Left lung (tissue), 10 donors: ENCODE results near the gene UPF1. TPM values are rescaled to one million over a fixed set of nuclear protein-coding genes. Genes with fewer than 3 reads are reported as not detected.

Experiments used
- ATAC-seq: fragments of 200-7000 bp; cut with Tn5 transposase; one replicate; pipeline ENCODE4 v1.9.1; 2020; ENCODE audit warnings: moderate library complexity
- DNase-seq, 4 donors: peaks; one replicate each; pipeline ENCODE4 v3.0.0-alpha.2; 2013 to 2020
- H3K27ac ChIP-seq, 2 donors: fragments of 200-600 bp; sonication (generic) in 1 of 2; one replicate each; pipeline versions ENCODE4 v1.5.0 to v1.8.0; 2020 to 2021
- H3K27me3 ChIP-seq, 2 donors: fragments of 200-600 bp; sonication (generic) in 1 of 2; one replicate each; pipeline versions ENCODE4 v1.5.0 to v1.8.0; 2020 to 2021
- H3K36me3 ChIP-seq, 2 donors: fragments of 200-600 bp; sonication (generic) in 1 of 2; one replicate each; pipeline versions ENCODE4 v1.5.0 to v1.8.0; 2020 to 2021
- H3K4me1 ChIP-seq, 2 donors: fragments of 200-600 bp; one replicate each; pipeline ENCODE4 v1.8.0; 2021
- H3K4me3 ChIP-seq, 2 donors: fragments of 200-600 bp; sonication (generic) in 1 of 2; one replicate each; pipeline versions ENCODE4 v1.5.0 to v1.8.0; 2020 to 2021; ENCODE audit warnings: mild to moderate bottlenecking in 1 of 2
- H3K9me3 ChIP-seq, 2 donors: fragments of 200-600 bp; sonication (generic) in 1 of 2; one replicate each; pipeline versions ENCODE4 v1.5.0 to v1.8.0; 2020 to 2021
- intact Hi-C, 2 donors: fragments of 100-400 bp; cut with DNase I; formaldehyde crosslinking; loops; one replicate each; pipeline versions ENCODE4 v1.11.2 to v1.14.2; 2022
- polyA plus RNA-seq, 6 donors: library from polyadenylated mRNA; unstranded; fragments of 120-200 nt; gene quantifications; one replicate each; pipeline ENCODE4 v1.2.1, GENCODE V29; 2013; ENCODE audit not compliant: insufficient read length in 6 of 6
- total RNA-seq, 2 donors: library from RNA; stranded (reverse); fragmentation: NEBNext Ultra II Directional; extraction: Animal tissue kit (Norgen Biotek cat#: 25700); gene quantifications; one replicate each; pipeline ENCODE4 v1.2.1, GENCODE V29; 2021
- TF ChIP-seq, protein P1 (sequence below), 2 donors: fragments of 200-600 bp; sonication (generic) in 1 of 2; IDR thresholded peaks; one replicate each; pipeline versions ENCODE4 v1.5.0 to v1.8.0; 2021; ENCODE audit warnings: antibody characterized with exemption in 2 of 2
- donor health status: DM: no; HTN: yes; CAD: no.
- donor health status: DM: no; HTN: no; CAD: no.

UPF1 gene
- total and polyA plus RNA-seq, 8 donors = 49.1 to 80.9 (median 55.3) TPM

GRCh38 chr19:18906605-18907519 lies 75.1 kb downstream of the UPF1 start:
- H3K4me3 ChIP-seq = no peak overlapping the region
- no peak overlapping the region for H3K27ac ChIP-seq
- no peaks in the 10 kb centered on the region for H3K9me3 ChIP-seq
- intact Hi-C loops = no loop called here
- TF ChIP-seq, protein P1, sequence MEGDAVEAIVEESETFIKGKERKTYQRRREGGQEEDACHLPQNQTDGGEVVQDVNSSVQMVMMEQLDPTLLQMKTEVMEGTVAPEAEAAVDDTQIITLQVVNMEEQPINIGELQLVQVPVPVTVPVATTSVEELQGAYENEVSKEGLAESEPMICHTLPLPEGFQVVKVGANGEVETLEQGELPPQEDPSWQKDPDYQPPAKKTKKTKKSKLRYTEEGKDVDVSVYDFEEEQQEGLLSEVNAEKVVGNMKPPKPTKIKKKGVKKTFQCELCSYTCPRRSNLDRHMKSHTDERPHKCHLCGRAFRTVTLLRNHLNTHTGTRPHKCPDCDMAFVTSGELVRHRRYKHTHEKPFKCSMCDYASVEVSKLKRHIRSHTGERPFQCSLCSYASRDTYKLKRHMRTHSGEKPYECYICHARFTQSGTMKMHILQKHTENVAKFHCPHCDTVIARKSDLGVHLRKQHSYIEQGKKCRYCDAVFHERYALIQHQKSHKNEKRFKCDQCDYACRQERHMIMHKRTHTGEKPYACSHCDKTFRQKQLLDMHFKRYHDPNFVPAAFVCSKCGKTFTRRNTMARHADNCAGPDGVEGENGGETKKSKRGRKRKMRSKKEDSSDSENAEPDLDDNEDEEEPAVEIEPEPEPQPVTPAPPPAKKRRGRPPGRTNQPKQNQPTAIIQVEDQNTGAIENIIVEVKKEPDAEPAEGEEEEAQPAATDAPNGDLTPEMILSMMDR (IDR thresholded peaks at IDR 0.05) = no peak
- no peak for ATAC-seq
- peaks cover 0 to 97% of the 10 kb centered on the region in 2 donors for H3K36me3 ChIP-seq
- DNase-seq = no peak
- H3K27me3 ChIP-seq = no peaks in the 10 kb centered on the region
- no peaks in the 10 kb centered on the region for H3K4me1 ChIP-seq

DNA sequence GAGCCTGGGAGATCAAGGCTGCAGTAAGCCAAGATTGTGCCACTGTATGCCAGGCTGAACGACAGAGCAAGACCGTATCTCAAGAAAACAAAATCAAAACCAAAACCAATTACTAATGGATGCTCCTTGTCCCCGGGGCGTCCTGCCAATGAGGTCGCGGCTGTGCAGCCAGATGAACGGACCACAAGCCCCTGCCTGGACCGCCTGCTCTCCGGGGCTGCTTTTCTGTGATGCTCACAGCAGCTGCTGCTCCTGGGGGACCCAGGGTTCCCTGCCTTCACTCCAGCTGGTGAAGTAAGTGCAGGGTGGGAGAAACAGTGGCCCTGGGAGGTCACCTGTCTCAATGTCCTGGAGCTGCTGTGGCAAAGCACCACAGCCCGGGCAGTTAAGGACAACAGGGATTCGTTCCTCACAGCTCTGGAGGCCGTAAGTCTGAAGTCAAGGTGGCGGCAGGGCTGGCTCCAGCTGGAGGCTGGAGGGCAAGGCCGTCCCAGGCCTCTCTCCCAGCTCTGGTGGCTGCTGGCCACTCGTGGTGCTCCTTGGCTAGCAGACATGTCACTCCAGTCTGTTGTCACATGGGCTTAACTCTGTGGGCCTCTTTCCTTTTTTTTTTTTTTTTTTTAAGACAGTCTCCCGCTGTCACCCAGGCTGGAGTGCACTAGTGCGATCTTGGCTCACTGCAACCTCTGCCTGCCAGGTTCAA lies 77.3 kb downstream of the UPF1 start:
- TF ChIP-seq, protein P1 (IDR thresholded peaks at IDR 0.05) = no peak
- no peaks in the 10 kb centered on the region for H3K27me3 ChIP-seq
- H3K27ac ChIP-seq = no peak overlapping the region
- no peak overlapping the region for H3K4me3 ChIP-seq
- no peaks in the 10 kb centered on the region for H3K9me3 ChIP-seq
- H3K4me1 ChIP-seq = no peaks in the 10 kb centered on the region
- intact Hi-C loops = no loop called here
- no peak for DNase-seq
- H3K36me3 ChIP-seq = peaks cover 0 to 100% of the 10 kb centered on the region in 2 donors
- no peak for ATAC-seq

DNA sequence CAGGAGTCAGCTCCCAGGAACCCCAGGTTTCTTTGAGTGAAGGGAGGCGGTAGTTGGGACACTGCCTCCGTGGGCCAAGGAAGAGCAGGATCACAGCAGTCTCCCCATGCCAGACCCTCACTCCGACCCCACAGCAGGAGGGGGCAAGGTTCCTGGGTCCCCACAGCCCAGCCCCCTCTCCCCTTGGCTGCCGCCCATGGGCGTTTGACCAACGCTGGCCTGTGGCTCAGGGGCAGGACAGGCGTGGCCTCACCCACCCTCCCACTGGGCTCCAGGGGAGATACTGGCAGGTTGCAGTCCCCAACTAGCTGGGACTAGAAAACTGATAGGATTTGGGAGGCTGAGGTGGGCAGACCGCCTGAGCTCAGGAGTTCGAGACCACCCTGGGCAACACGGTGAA lies 78.3 kb downstream of the UPF1 start:
- Histone ChIP-seq H3K9me3 (no peaks in the 10 kb centered on the region), H3K4me1 (no peaks in the 10 kb centered on the region), H3K27ac (no peak overlapping the region), H3K36me3 (peaks cover 0 to 100% of the 10 kb centered on the region in 2 donors), H3K27me3 (no peaks in the 10 kb centered on the region), H3K4me3 (no peak overlapping the region)
- TF ChIP-seq, protein P1 (IDR thresholded peaks at IDR 0.05) = no peak
- ATAC-seq (no peak), DNase-seq (no peak)
- intact Hi-C loops = no loop called here

DNA sequence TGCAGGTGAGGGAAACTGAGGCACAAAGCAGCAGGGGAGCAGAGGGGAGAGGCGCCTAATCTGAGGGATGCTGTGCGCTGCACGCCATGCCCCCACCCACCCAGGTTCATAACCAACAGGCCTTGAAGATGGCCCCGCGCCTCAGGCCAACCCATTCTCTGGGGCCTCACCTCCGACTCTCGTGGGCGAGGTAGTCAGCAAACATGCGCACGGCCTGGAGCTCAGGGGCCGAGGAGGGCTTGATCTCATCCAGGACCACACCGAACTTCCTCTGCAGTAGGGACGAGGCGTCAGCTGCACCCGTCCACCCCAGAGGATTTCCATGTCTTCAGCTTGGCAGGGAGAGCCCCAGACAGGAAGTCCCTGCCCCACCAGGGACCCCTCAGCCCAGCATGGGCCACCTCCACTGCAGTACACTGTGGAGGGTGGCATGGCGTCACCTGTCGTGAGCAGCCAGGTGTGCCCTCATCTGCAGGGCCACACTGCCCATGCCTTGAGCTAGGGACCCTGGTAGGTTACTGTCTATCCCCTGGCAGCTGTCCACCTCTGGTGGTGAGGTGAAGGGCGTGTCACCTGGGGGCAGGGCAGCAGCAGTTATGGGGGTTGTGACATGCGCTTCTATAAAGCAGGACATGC lies 79.2 kb downstream of the UPF1 start:
- TF ChIP-seq, protein P1 (IDR thresholded peaks at IDR 0.05) = no peak
- intact Hi-C loops = no loop called here

GRCh38 chr19:18912933-18913332 lies 81.2 kb downstream of the UPF1 start:
- no peak for ATAC-seq
- intact Hi-C loops = no loop called here
- TF ChIP-seq, protein P1 (IDR thresholded peaks at IDR 0.05) = no peak
- peaks cover 0 to 87% of the 10 kb centered on the region in 2 donors for H3K36me3 ChIP-seq
- H3K4me1 ChIP-seq = peaks cover 5 to 25% of the 10 kb centered on the region in 2 donors
- no peaks in the 10 kb centered on the region for H3K27me3 ChIP-seq
- DNase-seq = no peak
- no peak overlapping the region for H3K27ac ChIP-seq
- no peaks in the 10 kb centered on the region for H3K9me3 ChIP-seq
- no peak overlapping the region for H3K4me3 ChIP-seq

More for the DNA sequence above, 79.2 kb downstream of the UPF1 start:
- Histone ChIP-seq H3K4me3 (no peak overlapping the region), H3K4me1 (peaks cover 0 to 6% of the 10 kb centered on the region in 2 donors), H3K27ac (no peak overlapping the region), H3K36me3 (peaks cover 0 to 100% of the 10 kb centered on the region in 2 donors), H3K9me3 (no peaks in the 10 kb centered on the region), H3K27me3 (no peaks in the 10 kb centered on the region)
- no peak for DNase-seq
- ATAC-seq = no peak
